Coronary artery (tissue), 2 donors: ENCODE data around the gene ZNF491.
"Not testable (repeated sequence)": the region's sequence is repeated elsewhere in the genome, so short reads cannot be mapped to it uniquely, and the experiment has no call there.

Experiments
- DNase-seq: peaks from one replicate; pipeline ENCODE4 v3.0.0-alpha.2; 2017; ENCODE audit warnings: low spot score
- H3K27ac ChIP-seq, 2 donors: fragments of 200-600 bp; sonication (generic); one replicate each; pipeline ENCODE4 v1.5.1; 2016 to 2019
- H3K4me3 ChIP-seq: fragments of 200-600 bp; sonication (generic); 2 replicates; pipeline ENCODE4 v1.5.1; 2016; ENCODE audit warnings: mild to moderate bottlenecking, moderate library complexity
- TF ChIP-seq, protein P1 (sequence below): fragments of 200-600 bp; sonication (generic); IDR thresholded peaks from one replicate; pipeline ENCODE4 v1.5.1; 2019; ENCODE audit warnings: antibody characterized with exemption

ZNF491 gene

DNA sequence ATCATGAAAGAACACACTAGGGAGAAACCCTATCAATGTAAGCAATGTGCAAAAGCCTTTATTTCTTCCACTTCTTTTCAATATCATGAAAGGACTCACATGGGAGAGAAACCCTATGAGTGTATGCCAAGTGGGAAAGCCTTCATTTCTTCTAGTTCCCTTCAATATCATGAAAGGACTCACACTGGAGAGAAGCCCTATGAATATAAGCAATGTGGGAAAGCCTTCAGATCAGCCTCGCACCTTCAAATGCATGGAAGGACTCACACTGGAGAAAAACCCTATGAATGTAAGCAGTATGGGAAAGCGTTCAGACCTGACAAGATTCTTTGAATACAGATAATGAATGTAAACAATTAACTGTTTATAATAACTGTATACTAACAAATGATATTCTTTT, 35.2 kb downstream of the ZNF491 start:
- TF ChIP-seq, protein P1, sequence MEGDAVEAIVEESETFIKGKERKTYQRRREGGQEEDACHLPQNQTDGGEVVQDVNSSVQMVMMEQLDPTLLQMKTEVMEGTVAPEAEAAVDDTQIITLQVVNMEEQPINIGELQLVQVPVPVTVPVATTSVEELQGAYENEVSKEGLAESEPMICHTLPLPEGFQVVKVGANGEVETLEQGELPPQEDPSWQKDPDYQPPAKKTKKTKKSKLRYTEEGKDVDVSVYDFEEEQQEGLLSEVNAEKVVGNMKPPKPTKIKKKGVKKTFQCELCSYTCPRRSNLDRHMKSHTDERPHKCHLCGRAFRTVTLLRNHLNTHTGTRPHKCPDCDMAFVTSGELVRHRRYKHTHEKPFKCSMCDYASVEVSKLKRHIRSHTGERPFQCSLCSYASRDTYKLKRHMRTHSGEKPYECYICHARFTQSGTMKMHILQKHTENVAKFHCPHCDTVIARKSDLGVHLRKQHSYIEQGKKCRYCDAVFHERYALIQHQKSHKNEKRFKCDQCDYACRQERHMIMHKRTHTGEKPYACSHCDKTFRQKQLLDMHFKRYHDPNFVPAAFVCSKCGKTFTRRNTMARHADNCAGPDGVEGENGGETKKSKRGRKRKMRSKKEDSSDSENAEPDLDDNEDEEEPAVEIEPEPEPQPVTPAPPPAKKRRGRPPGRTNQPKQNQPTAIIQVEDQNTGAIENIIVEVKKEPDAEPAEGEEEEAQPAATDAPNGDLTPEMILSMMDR = no peak
- Histone ChIP-seq H3K27ac (no peak overlapping the region), H3K4me3 (peak overlapping the region; percentile 0)
- DNase-seq = no peak

DNA sequence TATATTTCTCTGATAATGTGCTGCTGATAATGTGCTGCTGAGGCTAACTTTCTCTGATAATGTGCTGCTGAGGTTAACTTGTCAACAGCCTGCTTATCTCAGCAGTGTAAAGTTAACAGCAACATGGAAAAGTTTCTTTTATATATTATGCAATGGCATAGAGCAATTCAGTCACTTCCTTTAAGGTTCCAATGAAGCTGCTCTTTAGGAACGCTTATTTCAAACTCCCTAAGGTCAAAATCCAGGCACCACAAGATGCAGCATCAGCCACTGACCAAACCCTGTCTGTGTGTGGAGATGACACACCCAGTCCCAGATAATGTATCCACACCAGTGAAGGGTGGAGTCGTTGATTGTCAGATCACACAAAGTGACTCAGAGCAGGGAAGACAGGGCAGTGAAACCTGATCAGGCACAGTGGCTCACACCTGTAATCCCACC, 37.3 kb downstream of the ZNF491 start:
- not testable (repeated sequence) for H3K4me3 ChIP-seq, DNase-seq, H3K27ac ChIP-seq

DNA sequence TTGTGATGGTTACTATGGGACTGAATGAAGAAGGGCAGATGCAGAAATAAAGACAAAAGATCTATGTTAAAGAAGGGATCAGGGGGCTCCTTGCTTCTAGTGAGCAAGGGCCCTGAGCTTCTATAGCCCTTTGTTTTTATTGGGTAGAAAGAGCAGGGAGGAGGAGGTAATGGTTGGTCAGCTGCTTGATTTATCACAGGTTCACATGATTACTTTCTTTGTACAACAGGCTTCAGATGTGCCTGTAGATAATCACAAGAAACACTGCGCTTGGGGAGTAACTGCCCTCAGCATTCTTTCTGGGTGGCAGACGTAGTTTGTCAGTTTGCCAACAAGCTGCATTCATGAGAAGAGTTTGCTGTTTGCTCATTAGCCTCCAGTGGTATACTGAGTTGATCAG, 45.4 kb downstream of the ZNF491 start:
- H3K4me3 ChIP-seq = no peak overlapping the region
- no peak overlapping the region for H3K27ac ChIP-seq
- DNase-seq = no peak
- TF ChIP-seq, protein P1 = no peak

DNA sequence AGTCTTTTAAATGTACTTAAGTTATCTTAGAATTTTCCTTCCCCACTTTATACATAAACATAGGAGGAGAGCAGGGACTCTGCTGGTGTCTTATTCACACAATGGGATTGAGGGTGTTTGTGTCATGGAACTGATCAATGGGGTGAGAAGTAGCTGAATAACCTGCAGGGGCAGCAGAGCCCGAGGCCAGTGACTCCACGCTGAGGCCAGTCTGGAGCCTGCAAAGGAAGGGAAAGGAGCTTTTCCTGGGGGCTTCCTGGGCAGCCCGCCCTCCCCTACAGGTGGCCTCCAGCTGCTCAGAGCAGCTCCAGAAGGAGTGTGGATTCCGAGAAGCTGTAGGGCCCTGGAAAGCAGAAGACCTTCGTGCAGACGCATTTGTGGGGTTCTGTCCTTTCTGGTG, 49.3 kb downstream of the ZNF491 start:
- not testable (repeated sequence) for H3K4me3 ChIP-seq, DNase-seq, H3K27ac ChIP-seq

DNA sequence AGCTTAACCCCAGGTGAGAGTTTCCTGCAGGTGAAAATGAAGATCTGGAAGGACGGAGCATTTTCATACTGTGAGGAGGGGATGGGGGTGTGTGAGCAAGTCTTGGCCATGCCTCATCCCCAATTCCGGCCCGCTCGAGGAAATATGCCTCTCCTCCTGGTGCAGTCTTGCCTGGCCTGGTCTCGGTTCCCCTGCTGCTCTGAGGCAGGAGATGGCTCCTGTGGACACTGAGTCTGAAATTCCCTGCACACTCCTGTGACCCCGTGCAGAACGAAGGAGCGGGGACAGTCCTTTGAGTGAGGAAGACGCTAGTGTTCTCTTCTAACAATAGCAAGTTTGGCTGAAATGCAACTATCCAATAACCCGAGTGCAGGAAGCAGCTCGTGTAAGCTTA, 49.9 kb downstream of the ZNF491 start:
- H3K4me3 ChIP-seq = peak overlapping the region; percentile 79
- DNase-seq = no peak
- peak overlapping the region; percentile 60 to 82 for H3K27ac ChIP-seq
- TF ChIP-seq, protein P1 = no peak

DNA sequence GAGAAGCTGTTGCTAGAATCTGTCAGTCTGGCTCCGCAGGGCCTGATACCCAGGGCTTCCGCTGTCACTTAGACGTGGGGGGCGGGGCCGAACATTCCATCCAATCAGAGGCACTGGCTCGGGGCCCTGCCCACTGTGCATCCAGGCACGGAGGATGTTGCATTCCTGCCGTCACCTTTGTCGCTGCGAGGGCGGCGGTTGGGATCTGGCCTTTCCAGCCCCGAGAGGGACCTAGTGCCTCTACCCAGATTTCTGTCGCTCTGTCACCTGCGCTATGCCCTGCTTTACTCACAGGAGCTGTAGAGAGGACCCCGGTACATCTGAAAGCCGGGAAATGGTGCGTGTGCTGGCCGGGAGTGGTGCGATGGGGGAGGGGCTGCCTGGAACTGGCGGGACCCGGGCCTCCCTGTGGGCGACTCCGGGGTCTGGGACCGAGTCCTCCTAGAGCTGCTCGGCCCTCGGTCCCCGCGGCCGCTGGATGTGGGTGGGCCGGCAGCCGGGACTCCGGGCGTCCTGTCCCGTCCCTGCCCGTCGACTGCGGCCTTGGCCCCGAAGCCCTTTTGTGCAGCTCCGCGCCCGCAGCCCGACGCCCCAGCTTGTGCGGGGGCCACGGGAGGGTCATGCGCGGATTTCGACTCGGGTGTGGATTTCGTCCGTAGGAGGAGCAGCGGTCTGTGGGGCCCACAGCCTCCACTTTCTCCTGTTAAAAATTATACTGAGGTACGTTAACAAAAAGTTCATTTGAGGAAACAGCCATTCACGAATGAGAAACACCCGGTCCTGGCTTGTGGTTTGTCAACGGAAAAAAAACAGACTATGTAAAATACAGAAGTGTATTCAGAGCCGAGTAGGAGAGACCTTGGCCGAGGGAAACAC, 50.5 kb downstream of the ZNF491 start, which contains the start of gene ZNF439:
Gene ZNF439, plus strand, starts transcription at position 133 of the 876 bp plus-strand sequence. Its CDS starts 142 bp downstream, at position 275.
- TF ChIP-seq, protein P1 = no peak
- Histone ChIP-seq H3K4me3 (peak within 1 kb of the TSS; percentile 79), H3K27ac (peak within 1 kb of the TSS; percentile 60 to 82)
- DNase-seq = peak; percentile 92

DNA sequence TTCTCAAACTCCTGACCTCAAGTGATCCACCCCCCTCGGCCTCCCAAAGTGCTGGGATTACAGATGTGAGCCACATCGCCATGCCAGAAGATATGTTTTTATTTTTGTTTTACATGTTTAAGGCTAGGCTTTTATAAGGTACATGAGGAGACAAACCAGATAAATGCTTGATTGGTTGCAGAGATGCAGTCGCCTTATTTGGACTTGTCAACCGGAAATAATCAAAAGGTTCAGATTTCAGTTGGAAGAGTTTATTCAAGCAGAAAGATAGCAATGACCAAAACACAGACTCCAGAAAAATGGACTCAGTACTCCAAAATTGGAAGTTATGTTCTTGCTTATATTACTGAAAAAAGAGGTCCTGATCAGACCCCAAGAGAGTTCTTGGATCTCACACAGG, 52.0 kb downstream of the ZNF491 start:
- not testable (repeated sequence) for DNase-seq, H3K27ac ChIP-seq, H3K4me3 ChIP-seq

DNA sequence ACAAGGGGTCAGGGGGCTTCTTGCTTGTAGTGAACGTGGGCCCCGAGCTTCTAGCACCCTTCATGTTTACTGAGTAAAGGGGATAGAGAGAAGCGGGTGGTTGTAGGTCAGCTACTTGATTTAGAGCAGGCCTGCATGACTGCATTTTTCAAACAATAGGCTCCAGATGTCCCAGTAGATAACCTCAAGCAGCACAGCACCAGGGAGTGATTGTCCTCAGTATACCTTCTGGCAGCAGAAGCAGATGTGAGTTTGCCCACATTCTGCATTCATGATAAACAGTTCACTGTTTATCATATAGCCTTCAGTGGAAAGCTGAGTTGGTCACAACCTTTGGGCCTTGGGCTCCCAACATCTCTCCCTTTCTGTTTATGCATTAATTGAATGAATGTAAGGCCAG, 55.0 kb downstream of the ZNF491 start:
- Histone ChIP-seq H3K27ac (no peak overlapping the region), H3K4me3 (no peak overlapping the region)
- no peak for DNase-seq
- TF ChIP-seq, protein P1 = no peak
